ENCODE data around the gene SLC41A3. TPM values are rescaled to one million over a fixed set of nuclear protein-coding genes. Genes with fewer than 3 reads are reported as not detected.

The SLC41A3 gene
- total and polyA plus RNA-seq, 4 donors = 9.3 to 19.8 (median 12.7) TPM

GRCh38 chr3:126131881-126132750 is 48.2 kb upstream of the SLC41A3 start (continued):
- TF ChIP-seq ZBTB33 (IDR thresholded peaks at IDR 0.05) = no peak
- no peak for TF ChIP-seq SP1 (IDR thresholded peaks at IDR 0.05)
- no peak for TF ChIP-seq RAD21 (IDR thresholded peaks at IDR 0.05)
- no peak for TF ChIP-seq GABPA (IDR thresholded peaks at IDR 0.05 in 1 of 2, conservative IDR thresholded peaks at IDR 0.05 in 1 of 2)
- TF ChIP-seq EGR1 (IDR thresholded peaks at IDR 0.05; ENCODE audit: low read depth in 2 of 2) = no peak
- TF ChIP-seq, protein P1, sequence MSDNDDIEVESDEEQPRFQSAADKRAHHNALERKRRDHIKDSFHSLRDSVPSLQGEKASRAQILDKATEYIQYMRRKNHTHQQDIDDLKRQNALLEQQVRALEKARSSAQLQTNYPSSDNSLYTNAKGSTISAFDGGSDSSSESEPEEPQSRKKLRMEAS (IDR thresholded peaks at IDR 0.05) = no peak
- TF ChIP-seq JUND (IDR thresholded peaks at IDR 0.05) = no peak

DNA sequence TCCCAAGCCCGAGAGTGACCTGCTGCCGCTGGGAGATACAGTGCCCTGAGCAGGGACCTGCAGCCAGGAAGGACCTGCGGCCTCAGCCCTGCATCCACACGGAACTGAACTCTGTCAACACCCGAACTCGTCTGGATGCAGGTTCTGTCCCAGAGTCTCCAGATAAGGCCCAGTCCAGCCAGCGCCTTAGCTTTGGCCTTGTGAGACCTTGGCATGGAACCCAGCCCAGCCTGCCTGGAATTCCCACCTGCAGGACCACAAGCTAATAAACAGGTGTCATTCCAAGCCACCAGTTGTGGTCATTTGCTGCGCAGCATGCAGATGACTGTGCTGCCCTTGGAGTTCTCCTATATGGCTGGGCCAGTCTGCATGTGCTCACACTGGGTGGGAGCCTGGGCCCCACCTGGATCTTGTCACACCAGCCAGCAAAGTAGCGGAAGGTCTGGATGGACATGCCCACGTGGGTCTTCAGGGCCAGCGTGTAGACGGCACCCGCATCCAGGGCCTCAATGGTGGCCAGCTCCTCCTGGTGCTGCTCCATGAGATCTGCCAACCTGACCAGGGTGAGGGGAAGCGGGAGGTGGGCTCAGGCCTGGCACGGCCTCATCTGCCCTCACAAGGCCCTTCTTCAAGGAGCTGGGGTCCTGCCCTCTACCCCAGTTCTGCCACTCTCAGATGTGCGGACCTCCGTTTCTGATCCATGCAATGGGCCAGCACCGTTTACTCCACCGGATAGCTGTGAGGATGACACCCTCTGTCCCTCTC is 47.2 kb upstream of the SLC41A3 start:
- H3K36me3 ChIP-seq (ENCODE audit: control insufficient read depth in 4 of 4, insufficient read depth in 3 of 4, low read depth in 1 of 4, low read length in 3 of 4) = peaks cover 13 to 71% (median 44%) of the 10 kb centered on the region in 4 donors
- WGBS = 80% methylated on average over 19 of the region's 19 CpGs
- peak; percentile 28 for DNase-seq (ENCODE audit: low spot score)
- peaks cover 0 to 4% (median 0%) of the 10 kb centered on the region in 4 donors for H3K4me1 ChIP-seq (ENCODE audit: control insufficient read depth in 4 of 4, insufficient read depth in 4 of 4, low read length in 3 of 4)
- no peak overlapping the region for H3K9ac ChIP-seq (ENCODE audit: low read depth in 1 of 2, low read length in 2 of 2)
- no peaks in the 10 kb centered on the region for H3K9me3 ChIP-seq (ENCODE audit: control insufficient read depth in 4 of 4, low read length in 3 of 4)
- no peaks in the 10 kb centered on the region for H3K27me3 ChIP-seq (ENCODE audit: control insufficient read depth in 4 of 4, insufficient read depth in 4 of 4, low read length in 3 of 4)
- H3K27ac ChIP-seq (ENCODE audit: low read depth in 1 of 2, low read length in 2 of 2) = no peak overlapping the region
- no peak overlapping the region for H3K4me3 ChIP-seq (ENCODE audit: low read depth in 1 of 3, low read length in 3 of 3)
- no peak for TF ChIP-seq ZBTB33 (IDR thresholded peaks at IDR 0.05)
- TF ChIP-seq HNF4A (conservative IDR thresholded peaks at IDR 0.05) = no peak
- TF ChIP-seq HNF4G (IDR thresholded peaks at IDR 0.05) = no peak
- no peak for TF ChIP-seq EGR1 (IDR thresholded peaks at IDR 0.05; ENCODE audit: low read depth in 2 of 2)
- TF ChIP-seq FOXA2 (IDR thresholded peaks at IDR 0.05) = no peak
- TF ChIP-seq, protein P1 (IDR thresholded peaks at IDR 0.05) = no peak
- TF ChIP-seq, protein P2, sequence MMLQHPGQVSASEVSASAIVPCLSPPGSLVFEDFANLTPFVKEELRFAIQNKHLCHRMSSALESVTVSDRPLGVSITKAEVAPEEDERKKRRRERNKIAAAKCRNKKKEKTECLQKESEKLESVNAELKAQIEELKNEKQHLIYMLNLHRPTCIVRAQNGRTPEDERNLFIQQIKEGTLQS (IDR thresholded peaks at IDR 0.05) = no peak

Data from liver (tissue), 9 donors.